ENCODE data around the gene CCDC107. TPM values are rescaled to one million over a fixed set of nuclear protein-coding genes. Genes with fewer than 3 reads are reported as not detected.

CCDC107 gene
- polyA plus RNA-seq, 12 donors, result 12.4 to 21.7 (median 16.1) TPM; not detected in 2

GRCh38 chr9:35696520-35697215 is 38.6 kb downstream of the CCDC107 start:
- no peak for DNase-seq

DNA sequence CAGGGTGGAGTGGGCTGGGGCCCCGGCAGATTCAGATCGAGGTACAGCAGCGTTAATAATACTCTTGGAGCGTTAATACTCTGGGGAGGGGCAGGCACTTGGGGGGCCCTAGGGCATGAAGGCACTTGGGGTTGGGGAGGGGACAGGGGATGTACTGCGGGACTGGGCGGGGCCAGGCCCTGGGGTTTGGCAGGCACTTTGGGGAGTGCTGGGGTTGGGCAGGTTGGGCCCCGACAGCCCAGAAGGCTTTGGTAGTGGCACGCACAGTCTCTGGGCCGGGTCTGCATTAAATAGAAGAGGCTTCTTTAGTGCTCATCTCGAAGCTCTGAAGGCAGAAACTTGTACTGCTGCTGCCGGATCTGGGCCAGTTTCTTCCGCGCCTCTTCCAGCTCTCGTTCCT is 39.4 kb downstream of the CCDC107 start:
- DNase-seq, result no peak

GRCh38 chr9:35698231-35698630 is 40.1 kb downstream of the CCDC107 start:
- DNase-seq, result no peak

GRCh38 chr9:35700031-35700430 is 41.9 kb downstream of the CCDC107 start:
- no peak for DNase-seq

GRCh38 chr9:35700942-35701341 is 42.9 kb downstream of the CCDC107 start:
- DNase-seq, result no peak

DNA sequence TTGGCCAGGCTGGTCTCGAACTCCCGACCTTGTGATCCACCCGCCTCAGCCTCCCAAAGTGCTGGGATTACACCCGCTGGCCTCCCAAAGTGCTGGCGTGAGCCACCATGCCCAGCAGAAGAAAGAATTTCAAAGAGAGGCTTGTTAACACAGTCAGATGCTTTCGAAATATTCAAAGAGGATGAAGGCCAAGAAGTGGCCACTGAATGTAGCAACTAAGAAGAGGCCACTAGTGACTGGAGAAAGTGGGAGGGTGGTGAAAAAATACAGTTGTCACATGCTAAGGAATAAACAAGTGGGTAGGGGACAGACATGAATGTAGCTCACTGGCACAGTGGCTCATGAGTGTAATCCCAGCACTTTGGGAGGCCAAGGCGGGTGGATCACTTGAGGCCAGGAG is 44.6 kb downstream of the CCDC107 start:
- DNase-seq, result no peak

DNA sequence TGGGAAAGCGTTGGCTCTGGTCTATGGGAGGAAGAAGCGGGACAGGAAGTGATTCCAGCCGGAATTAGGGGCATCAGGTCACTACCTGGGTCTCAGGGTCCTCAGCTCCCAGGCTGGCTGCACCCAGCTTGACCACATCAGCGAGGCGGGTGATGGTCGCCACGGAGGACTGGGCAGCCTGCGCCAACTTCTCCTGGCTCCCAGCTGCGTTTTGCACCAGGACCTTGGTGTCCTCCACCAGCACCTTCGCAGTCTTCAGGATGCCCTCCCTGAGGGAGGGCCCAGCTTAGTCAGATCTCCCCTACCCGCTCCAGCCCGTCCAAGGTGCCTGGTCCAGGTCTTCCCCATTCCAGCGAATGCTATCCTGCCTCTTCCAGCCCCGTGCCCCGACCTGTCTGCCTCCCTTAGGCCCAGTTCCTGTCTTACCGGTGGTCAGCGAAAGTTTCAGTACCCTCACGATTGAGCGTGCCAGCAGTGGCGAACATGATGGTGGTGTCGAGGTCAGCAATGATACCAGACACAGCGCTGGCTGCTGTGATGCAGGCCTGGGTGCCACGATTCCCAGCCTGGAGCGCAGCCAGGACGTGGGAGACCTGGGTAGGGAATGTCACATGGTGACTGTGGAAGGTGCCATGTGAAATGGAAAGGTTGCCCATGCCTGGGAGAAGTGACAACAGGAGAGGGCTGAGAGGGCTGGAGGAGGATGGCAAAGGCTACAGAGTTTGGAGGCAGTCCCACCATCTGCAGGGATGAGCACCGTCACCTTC is 46.0 kb downstream of the CCDC107 start:
- DNase-seq, result no peak

- no peak for DNase-seq
Measured at GRCh38 chr9:35705372-35705771, 47.3 kb downstream of the CCDC107 start.

DNA sequence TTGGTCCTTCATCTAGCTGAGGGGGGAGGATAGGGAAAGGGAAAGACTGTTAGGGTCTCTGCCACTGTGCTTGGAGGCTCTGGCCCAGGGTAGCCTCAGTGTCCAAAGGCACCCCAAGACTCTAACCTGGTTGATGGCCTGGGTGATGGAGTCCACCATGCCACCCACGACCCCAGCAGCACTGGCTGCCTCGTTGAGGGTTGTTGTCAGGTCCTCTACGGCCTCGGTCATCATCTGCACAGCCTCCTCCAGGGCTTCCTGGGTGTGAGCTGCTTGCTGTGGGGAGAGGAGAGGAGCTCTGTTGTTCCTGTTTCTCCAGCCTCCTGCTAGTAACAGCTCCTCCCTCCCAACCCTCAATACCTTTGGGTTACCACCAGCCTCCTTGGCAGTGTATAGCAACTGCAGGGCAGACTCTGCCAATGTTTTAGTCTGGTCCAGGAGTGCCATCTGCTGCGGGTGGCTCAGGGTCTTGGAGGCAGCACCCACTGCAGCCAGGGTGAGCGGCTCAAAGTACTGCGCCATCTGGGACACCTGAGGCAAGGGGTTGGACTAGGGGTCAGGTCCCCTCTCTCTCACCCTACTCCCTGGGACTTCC is 47.8 kb downstream of the CCDC107 start:
- DNase-seq, result no peak

DNA sequence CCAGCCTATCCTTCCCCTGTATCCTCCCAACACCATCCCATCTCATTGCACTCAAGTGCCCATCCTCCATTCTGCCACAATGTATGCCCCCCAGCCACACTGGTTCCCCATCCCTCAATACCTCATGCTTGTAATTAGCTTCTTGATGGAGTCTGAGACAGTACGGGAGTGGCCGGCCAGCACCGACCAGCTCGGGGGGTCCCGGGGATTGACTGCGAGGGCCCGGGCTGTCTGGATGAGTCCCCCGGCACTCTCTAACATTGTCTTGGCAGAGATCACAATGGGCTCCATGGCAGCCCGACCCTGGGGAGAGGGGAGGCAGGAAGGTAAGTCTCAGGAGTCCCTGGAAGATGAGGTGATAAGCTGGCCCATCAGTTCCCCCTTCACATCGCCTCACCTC is 48.9 kb downstream of the CCDC107 start:
- no peak for DNase-seq

- DNase-seq, result no peak
Measured at GRCh38 chr9:35708146-35708545, 50.1 kb downstream of the CCDC107 start.

DNA sequence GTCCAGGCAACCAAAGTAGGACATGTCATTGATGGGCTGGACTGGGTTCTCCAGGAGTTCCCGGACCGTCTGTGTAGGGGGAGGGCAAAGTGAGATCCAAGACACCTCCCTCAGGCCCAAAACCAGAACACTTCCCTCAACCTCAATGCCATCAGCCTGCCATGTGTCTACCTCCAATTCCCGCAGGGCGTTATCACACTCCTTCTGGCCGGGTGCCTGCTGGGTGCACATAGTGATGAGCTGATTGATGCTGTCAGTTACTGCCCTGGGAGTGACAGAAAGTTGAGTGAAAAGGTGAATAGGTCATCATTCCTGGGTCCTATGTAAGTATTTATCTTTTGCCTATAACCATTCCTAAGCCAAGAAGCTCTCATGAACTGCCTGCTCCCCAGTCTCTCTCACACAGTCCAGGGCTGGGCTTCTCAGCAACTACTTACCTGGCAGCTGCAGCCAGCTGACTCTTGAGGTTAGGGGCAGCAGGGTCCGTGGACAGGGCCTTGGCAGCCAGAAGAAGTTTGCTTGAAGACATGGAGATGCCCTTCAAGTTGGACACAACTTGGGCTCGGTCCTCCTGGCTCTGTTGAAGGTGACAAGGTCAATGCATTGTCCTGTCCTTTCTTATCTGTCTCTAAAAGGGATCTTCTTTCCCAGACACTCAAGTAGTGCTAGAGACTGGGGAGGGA is 52.9 kb downstream of the CCDC107 start:
- DNase-seq, result no peak

Other genes starting within 250 kb of the CCDC107 start
- 10 to 100 TPM in 11 of 12 donors, not detected in 1; 42.6 to 79.5 (median 60.8) TPM for gene RUSC2, start 168.2 kb upstream of the CCDC107 start, polyA plus RNA-seq (ENCODE audit: insufficient read length in 12 of 12)
- gene TESK1, start 53.0 kb upstream of the CCDC107 start, polyA plus RNA-seq (ENCODE audit: insufficient read length in 12 of 12), result 10 to 100 TPM in 11 of 12 donors, not detected in 1; 27.1 to 42.8 (median 33.8) TPM
- gene CD72, start 39.9 kb upstream of the CCDC107 start, polyA plus RNA-seq (ENCODE audit: insufficient read length in 12 of 12), result 1 to 10 TPM in 10 of 12 donors, not detected in 2; 1.0 to 4.8 (median 2.1) TPM
- 1 to 10 TPM in 1 of 12 donors, under 1 TPM in 8, not detected in 3; 0.13 to 2.3 (median 0.20) TPM for gene SIT1, start 7.4 kb upstream of the CCDC107 start, polyA plus RNA-seq (ENCODE audit: insufficient read length in 12 of 12)
- not detected for gene RMRP, start 273 bp upstream of the CCDC107 start, polyA plus RNA-seq (ENCODE audit: insufficient read length in 12 of 12)
- gene ARHGEF39, start 6.9 kb downstream of the CCDC107 start, polyA plus RNA-seq (ENCODE audit: insufficient read length in 12 of 12), result 1 to 10 TPM in 11 of 12 donors, not detected in 1; 3.3 to 8.0 (median 5.2) TPM
- 1 to 10 TPM in 4 of 12 donors, under 1 TPM in 6, not detected in 2; 0.42 to 6.9 (median 0.75) TPM for gene CA9, start 15.6 kb downstream of the CCDC107 start, polyA plus RNA-seq (ENCODE audit: insufficient read length in 12 of 12)
- over 10,000 TPM in 1 of 12 donors, 1,000 to 10,000 TPM in 11; 1,434 to 10,856 (median 6,506) TPM for gene TPM2, start 31.6 kb downstream of the CCDC107 start, polyA plus RNA-seq (ENCODE audit: insufficient read length in 12 of 12)
- gene TLN1, start 73.9 kb downstream of the CCDC107 start, polyA plus RNA-seq (ENCODE audit: insufficient read length in 12 of 12), result 100 to 1,000 TPM in 3 of 12 donors, 10 to 100 TPM in 8, not detected in 1; 83.0 to 108 (median 90.3) TPM
- gene CREB3, start 74.4 kb downstream of the CCDC107 start, polyA plus RNA-seq (ENCODE audit: insufficient read length in 12 of 12), result 10 to 100 TPM in 11 of 12 donors, not detected in 1; 21.3 to 45.7 (median 24.9) TPM
- gene GBA2, start 90.9 kb downstream of the CCDC107 start, polyA plus RNA-seq (ENCODE audit: insufficient read length in 12 of 12), result 10 to 100 TPM in 11 of 12 donors, not detected in 1; 33.9 to 87.1 (median 55.8) TPM
- gene RGP1, start 91.0 kb downstream of the CCDC107 start, polyA plus RNA-seq (ENCODE audit: insufficient read length in 12 of 12), result 10 to 100 TPM in 11 of 12 donors, not detected in 1; 15.1 to 21.8 (median 19.8) TPM
- gene MSMP, start 96.0 kb downstream of the CCDC107 start, polyA plus RNA-seq (ENCODE audit: insufficient read length in 12 of 12), result 1 to 10 TPM in 1 of 12 donors, under 1 TPM in 1, not detected in 10; 0.98 to 1.4 TPM
- 10 to 100 TPM in 11 of 12 donors, not detected in 1; 14.4 to 30.9 (median 26.3) TPM for gene NPR2, start 133.3 kb downstream of the CCDC107 start, polyA plus RNA-seq (ENCODE audit: insufficient read length in 12 of 12)
- gene SPAG8, start 154.0 kb downstream of the CCDC107 start, polyA plus RNA-seq (ENCODE audit: insufficient read length in 12 of 12), result 1 to 10 TPM in 10 of 12 donors, not detected in 2; 1.7 to 4.0 (median 2.2) TPM
- 10 to 100 TPM in 11 of 12 donors, not detected in 1; 25.7 to 40.7 (median 29.3) TPM for gene HINT2, start 156.8 kb downstream of the CCDC107 start, polyA plus RNA-seq (ENCODE audit: insufficient read length in 12 of 12)
- gene FAM221B, start 170.4 kb downstream of the CCDC107 start, polyA plus RNA-seq (ENCODE audit: insufficient read length in 12 of 12), result under 1 TPM in 10 of 12 donors, not detected in 2; 0.07 to 0.62 (median 0.23) TPM
- gene TMEM8B, start 170.9 kb downstream of the CCDC107 start, polyA plus RNA-seq (ENCODE audit: insufficient read length in 12 of 12), result 10 to 100 TPM in 11 of 12 donors, not detected in 1; 12.0 to 33.1 (median 22.2) TPM
- under 1 TPM in 4 of 12 donors, not detected in 8; 0.13 to 0.31 (median 0.17) TPM for gene OR13J1, start 212.1 kb downstream of the CCDC107 start, polyA plus RNA-seq (ENCODE audit: insufficient read length in 12 of 12)
- gene HRCT1, start 247.9 kb downstream of the CCDC107 start, polyA plus RNA-seq (ENCODE audit: insufficient read length in 12 of 12), result 1 to 10 TPM in 8 of 12 donors, under 1 TPM in 2, not detected in 2; 0.18 to 2.6 (median 1.5) TPM